Stimulated activated CD8-positive, alpha-beta memory T cell treated with anti-CD3 and anti-CD28 coated beads, Interleukin-2, amount 100 ng/mL, for 1 hour (primary cell): Measurements from ENCODE around the gene TSPAN14.
A peak's percentile ranks its signal among the peaks of the same experiment; 100 is the strongest.
"Not testable (repeated sequence)": the region's sequence is repeated elsewhere in the genome, so short reads cannot be mapped to it uniquely, and the experiment has no call there.

ENCODE experiments used
- DNase-seq, 2 donors: peaks; one replicate each; pipeline ENCODE4 v3.0.0-alpha.2; 2020; ENCODE audit warnings: low read depth in 2 of 2

Gene TSPAN14

GRCh38 chr10:80524190-80524909 lies 70.2 kb downstream of the TSPAN14 start:
- no peak for DNase-seq

- no peak for DNase-seq
Observed at GRCh38 chr10:80526218-80526617, 72.1 kb downstream of the TSPAN14 start.

- DNase-seq = no peak
Observed at GRCh38 chr10:80526742-80527141, 72.6 kb downstream of the TSPAN14 start.

- no peak for DNase-seq
Observed at GRCh38 chr10:80528185-80528700, 74.1 kb downstream of the TSPAN14 start.

- no peak for DNase-seq
Observed at GRCh38 chr10:80528901-80529300, 74.8 kb downstream of the TSPAN14 start.

- peak in 1 of 2 donors; percentile 25 for DNase-seq
Observed at GRCh38 chr10:80529604-80530003, 75.5 kb downstream of the TSPAN14 start.

GRCh38 chr10:80530251-80530650 lies 76.1 kb downstream of the TSPAN14 start:
- DNase-seq = no peak

GRCh38 chr10:80530816-80531215 lies 76.7 kb downstream of the TSPAN14 start:
- no peak for DNase-seq

- no peak for DNase-seq
Observed at GRCh38 chr10:80532571-80532970, 78.5 kb downstream of the TSPAN14 start.

GRCh38 chr10:80534059-80534458 lies 79.9 kb downstream of the TSPAN14 start:
- DNase-seq = not testable (repeated sequence)

- DNase-seq = not testable (repeated sequence)
Observed at GRCh38 chr10:80534646-80535045, 80.5 kb downstream of the TSPAN14 start.

- DNase-seq = peak; percentile 51 to 57
Observed at GRCh38 chr10:80535671-80536360, 81.7 kb downstream of the TSPAN14 start.

- no peak for DNase-seq
Observed at GRCh38 chr10:80536361-80536835, 82.3 kb downstream of the TSPAN14 start.

GRCh38 chr10:80537086-80537735 lies 83.1 kb downstream of the TSPAN14 start:
- no peak for DNase-seq

- no peak for DNase-seq
Observed at GRCh38 chr10:80537736-80538480, 83.8 kb downstream of the TSPAN14 start, which contains the start of gene SH2D4B. Gene SH2D4B, plus strand, starts transcription at chr10:80537902. Its CDS starts 430 bp downstream, at chr10:80538332.

- no peak for DNase-seq
Observed at GRCh38 chr10:80538481-80539185, 84.5 kb downstream of the TSPAN14 start.

- DNase-seq = no peak
Observed at GRCh38 chr10:80539421-80540031, 85.4 kb downstream of the TSPAN14 start.

GRCh38 chr10:80540136-80540535 lies 86.0 kb downstream of the TSPAN14 start:
- no peak for DNase-seq

GRCh38 chr10:80540618-80540980 lies 86.5 kb downstream of the TSPAN14 start:
- DNase-seq = no peak

- DNase-seq = no peak
Observed at GRCh38 chr10:80540981-80541750, 87.1 kb downstream of the TSPAN14 start.
